Caco-2 (cell line): ENCODE results near the gene LYPD3. TPM values are rescaled to one million over a fixed set of nuclear protein-coding genes. Genes with fewer than 3 reads are reported as not detected.

Experiments
- BruUV-seq: library from RNA; stranded (reverse); fragments of 400-500 nt; replicated peaks from 2 replicates; lab custom pipeline; 2021; lab: Mats Ljungman, UMichigan
- CTCF ChIA-PET: fragments of 300-600 bp; sonication (Branson Sonifier 250); formaldehyde crosslinking; loops from one replicate; lab custom pipeline; 2022; ENCODE audit warnings: antibody characterized with exemption; lab: Charles Lee
- POLR2A ChIA-PET: fragments of 300-600 bp; sonication (Branson Sonifier 250); formaldehyde crosslinking; loops from one replicate; lab custom pipeline; 2022; ENCODE audit warnings: antibody characterized with exemption; lab: Charles Lee
- DNase-seq, 2 experiments: peaks; one replicate each; pipeline versions ENCODE4 v3.0.0 to v3.0.0-alpha.2; 2020 to 2022
- H3K27me3 ChIP-seq: replicated peaks from 2 replicates; pipeline ENCODE4 v1.6.0; 2011; ENCODE audit warnings: low read length; ENCODE audit not compliant: control insufficient read depth, insufficient read depth
- H3K36me3 ChIP-seq: 2 replicates; pipeline ENCODE4 v1.5.1; 2011; ENCODE audit warnings: low read length; ENCODE audit not compliant: control insufficient read depth, insufficient read depth
- H3K4me1 ChIP-seq: fragments of 250-450 bp; sonication (Bioruptor Pico); 2 replicates; pipeline ENCODE4 v1.5.1; 2020; ENCODE audit warnings: mild to moderate bottlenecking
- H3K4me3 ChIP-seq: 2 replicates; pipeline ENCODE4 v1.5.1; 2011; ENCODE audit warnings: low read depth, mild to moderate bottlenecking, control low read depth, low read length
- H3K9me3 ChIP-seq: fragments of 250-450 bp; sonication (Bioruptor Pico); 2 replicates; pipeline ENCODE4 v1.5.1; 2020; ENCODE audit warnings: mild to moderate bottlenecking, moderate library complexity
- H3K27ac Mint-ChIP-seq: one replicate; pipeline ENCODE4 v1.8.0; 2022; ENCODE audit warnings: mixed read lengths; ENCODE audit not compliant: unreplicated experiment
- H3K27me3 Mint-ChIP-seq: one replicate; pipeline ENCODE4 v1.8.0; 2022; ENCODE audit warnings: mixed read lengths; ENCODE audit not compliant: insufficient read depth, unreplicated experiment
- H3K36me3 Mint-ChIP-seq: one replicate; pipeline ENCODE4 v1.8.0; 2022; ENCODE audit warnings: mild to moderate bottlenecking, mixed read lengths; ENCODE audit not compliant: insufficient read depth, unreplicated experiment
- H3K4me1 Mint-ChIP-seq: one replicate; pipeline ENCODE4 v1.8.0; 2022; ENCODE audit warnings: low read depth, mixed read lengths; ENCODE audit not compliant: unreplicated experiment
- H3K4me3 Mint-ChIP-seq: one replicate; pipeline ENCODE4 v1.8.0; 2022; ENCODE audit warnings: mild to moderate bottlenecking, moderate library complexity, mixed read lengths; ENCODE audit not compliant: unreplicated experiment
- H3K9me3 Mint-ChIP-seq: one replicate; pipeline ENCODE4 v1.8.0; 2022; ENCODE audit warnings: mixed read lengths; ENCODE audit not compliant: unreplicated experiment
- intact Hi-C: fragments of 100-400 bp; cut with micrococcal nuclease; formaldehyde crosslinking; loops from one replicate; pipeline ENCODE4 v1.10.0; 2022; ENCODE audit not compliant: unreplicated experiment
- total RNA-seq: library from RNA; stranded (reverse); gene quantifications from 2 replicates; pipeline ENCODE4 v1.2.3, GENCODE V29; 2022
- TF ChIP-seq, protein P1 (sequence below), 2 experiments: fragments of 200-600 bp in 1 of 2; IDR thresholded peaks; 1 replicate in 1 of 2; 2 replicates in 1 of 2; pipeline versions ENCODE4 v1.5.1 to v1.8.0; 2011 to 2022; ENCODE audit warnings: antibody characterized with exemption in 1 of 2, control low read depth in 1 of 2, inconsistent platforms in 1 of 2, low read depth in 1 of 2, low read length in 1 of 2, mild to moderate bottlenecking in 1 of 2, moderate library complexity in 1 of 2; ENCODE audit not compliant: insufficient read depth in 1 of 2, severe bottlenecking in 1 of 2, unreplicated experiment in 1 of 2

Gene LYPD3
- total RNA-seq, 1 experiment from 2014 or later: 1.3 TPM

DNA sequence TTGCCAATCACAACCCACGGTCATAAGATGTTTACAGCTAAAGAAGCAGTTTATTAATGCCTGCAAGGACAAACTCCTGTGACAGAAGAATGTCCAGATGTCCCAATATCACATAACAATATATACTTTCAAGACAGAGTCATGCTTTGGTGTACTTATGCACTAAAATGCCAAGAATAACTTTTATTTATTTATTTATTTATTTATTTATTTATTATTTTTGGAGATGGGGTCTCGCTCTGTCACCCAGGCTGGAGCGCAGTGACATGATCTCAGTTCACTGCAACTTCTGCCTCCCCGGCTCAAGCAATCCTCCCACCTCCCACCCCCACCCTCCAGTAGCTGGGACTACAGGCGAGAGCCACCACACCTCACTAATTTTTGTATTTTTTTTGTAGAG lies 41.6 kb downstream of the LYPD3 start:
- Histone ChIP-seq H3K36me3 (no peaks in the 10 kb centered on the region), H3K9me3 (no peaks in the 10 kb centered on the region), H3K4me3 (no peak overlapping the region), H3K27me3 (no peaks in the 10 kb centered on the region), H3K4me1 (peaks cover 3% of the 10 kb centered on the region; the same call in 1 of the 2 replicates)
- no TSS peak for BruUV-seq
- TF ChIP-seq, protein P1, sequence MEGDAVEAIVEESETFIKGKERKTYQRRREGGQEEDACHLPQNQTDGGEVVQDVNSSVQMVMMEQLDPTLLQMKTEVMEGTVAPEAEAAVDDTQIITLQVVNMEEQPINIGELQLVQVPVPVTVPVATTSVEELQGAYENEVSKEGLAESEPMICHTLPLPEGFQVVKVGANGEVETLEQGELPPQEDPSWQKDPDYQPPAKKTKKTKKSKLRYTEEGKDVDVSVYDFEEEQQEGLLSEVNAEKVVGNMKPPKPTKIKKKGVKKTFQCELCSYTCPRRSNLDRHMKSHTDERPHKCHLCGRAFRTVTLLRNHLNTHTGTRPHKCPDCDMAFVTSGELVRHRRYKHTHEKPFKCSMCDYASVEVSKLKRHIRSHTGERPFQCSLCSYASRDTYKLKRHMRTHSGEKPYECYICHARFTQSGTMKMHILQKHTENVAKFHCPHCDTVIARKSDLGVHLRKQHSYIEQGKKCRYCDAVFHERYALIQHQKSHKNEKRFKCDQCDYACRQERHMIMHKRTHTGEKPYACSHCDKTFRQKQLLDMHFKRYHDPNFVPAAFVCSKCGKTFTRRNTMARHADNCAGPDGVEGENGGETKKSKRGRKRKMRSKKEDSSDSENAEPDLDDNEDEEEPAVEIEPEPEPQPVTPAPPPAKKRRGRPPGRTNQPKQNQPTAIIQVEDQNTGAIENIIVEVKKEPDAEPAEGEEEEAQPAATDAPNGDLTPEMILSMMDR (IDR thresholded peaks at IDR 0.05; ENCODE audit: insufficient read depth in 1 of 2, low read depth in 1 of 2, low read length in 1 of 2, severe bottlenecking in 1 of 2, unreplicated experiment in 1 of 2): no peak
- H3K27me3 Mint-ChIP-seq: no peaks in the 10 kb centered on the region
- ChIA-PET CTCF (no interaction called here), POLR2A (no interaction called here)
- no peak overlapping the region for H3K27ac Mint-ChIP-seq
- intact Hi-C loops: no loop called here
- DNase-seq: no peak
- H3K4me3 Mint-ChIP-seq: no peak overlapping the region
- H3K9me3 Mint-ChIP-seq: peaks cover 6% of the 10 kb centered on the region
- H3K36me3 Mint-ChIP-seq: no peaks in the 10 kb centered on the region
- peaks cover 13% of the 10 kb centered on the region for H3K4me1 Mint-ChIP-seq

GRCh38 chr19:43422689-43423066 lies 42.7 kb downstream of the LYPD3 start:
- H3K4me3 Mint-ChIP-seq: no peak overlapping the region
- BruUV-seq: no TSS peak
- H3K27me3 Mint-ChIP-seq: no peaks in the 10 kb centered on the region
- intact Hi-C loops: no loop called here
- Histone ChIP-seq H3K9me3 (no peaks in the 10 kb centered on the region), H3K36me3 (no peaks in the 10 kb centered on the region), H3K4me1 (peaks cover 10% of the 10 kb centered on the region), H3K4me3 (no peak overlapping the region), H3K27me3 (no peaks in the 10 kb centered on the region)
- peaks cover 13% of the 10 kb centered on the region for H3K4me1 Mint-ChIP-seq
- CTCF ChIA-PET: no interaction called here
- POLR2A ChIA-PET: no interaction called here
- no peaks in the 10 kb centered on the region for H3K36me3 Mint-ChIP-seq
- H3K27ac Mint-ChIP-seq: no peak overlapping the region
- TF ChIP-seq, protein P1 (IDR thresholded peaks at IDR 0.05; ENCODE audit: insufficient read depth in 1 of 2, low read depth in 1 of 2, low read length in 1 of 2, severe bottlenecking in 1 of 2, unreplicated experiment in 1 of 2): no peak
- peaks cover 6% of the 10 kb centered on the region for H3K9me3 Mint-ChIP-seq
- no peak for DNase-seq

DNA sequence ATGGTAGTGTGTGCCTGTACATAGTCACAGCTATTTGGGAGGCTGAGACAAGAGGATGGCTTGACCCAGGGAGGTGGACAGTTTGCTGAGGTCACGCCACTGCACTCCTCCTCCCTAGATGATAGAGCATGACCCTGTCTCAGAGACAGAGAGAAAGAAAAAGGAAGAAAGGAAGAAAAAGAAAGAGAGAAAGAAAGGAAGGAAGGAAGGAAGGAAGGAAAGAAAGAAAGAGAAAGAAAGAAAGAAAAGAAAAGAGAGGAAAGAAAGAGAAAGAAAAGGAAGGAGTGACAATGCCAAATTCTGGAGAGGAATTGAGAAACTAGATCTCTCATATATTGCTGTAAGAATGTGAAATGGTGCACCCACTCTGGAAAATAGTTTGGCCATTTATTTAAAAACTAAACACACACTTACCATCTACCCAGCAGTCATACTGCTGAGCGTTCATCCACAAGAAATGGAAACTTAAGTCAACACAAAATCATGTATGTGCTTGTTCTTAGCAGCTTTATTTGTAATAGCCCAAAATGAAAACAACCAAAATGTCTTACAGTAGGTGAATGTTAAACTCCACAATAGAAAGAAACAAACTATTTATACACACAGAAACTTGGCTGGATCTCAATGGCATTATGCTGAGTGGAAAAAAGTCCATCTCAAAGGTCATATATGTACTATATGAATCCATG lies 43.3 kb downstream of the LYPD3 start:
- Mint-ChIP-seq H3K4me3 (no peak overlapping the region), H3K9me3 (peaks cover 10% of the 10 kb centered on the region), H3K27me3 (no peaks in the 10 kb centered on the region), H3K36me3 (peaks cover 2% of the 10 kb centered on the region), H3K4me1 (peaks cover 13% of the 10 kb centered on the region), H3K27ac (no peak overlapping the region)
- intact Hi-C loops: no loop called here
- ChIA-PET CTCF (no interaction called here), POLR2A (no interaction called here)
- H3K9me3 ChIP-seq: no peaks in the 10 kb centered on the region
- no peaks in the 10 kb centered on the region for H3K27me3 ChIP-seq
- H3K4me3 ChIP-seq: no peak overlapping the region
- BruUV-seq: no TSS peak
- DNase-seq: no peak
- TF ChIP-seq, protein P1 (IDR thresholded peaks at IDR 0.05; ENCODE audit: insufficient read depth in 1 of 2, low read depth in 1 of 2, low read length in 1 of 2, severe bottlenecking in 1 of 2, unreplicated experiment in 1 of 2): no peak
- H3K4me1 ChIP-seq: peaks cover 16% of the 10 kb centered on the region
- H3K36me3 ChIP-seq: no peaks in the 10 kb centered on the region
